K562 (cell line): ENCODE results near the gene TBXAS1. TPM values are rescaled to one million over a fixed set of nuclear protein-coding genes. Genes with fewer than 3 reads are reported as not detected.

Experiments
- CSDE1 ChIP-seq, 2 experiments: fragments of 450-650 bp; IDR thresholded peaks; 2 replicates each; pipeline ENCODE4 v1.6.1; 2016; ENCODE audit warnings: mild to moderate bottlenecking in 1 of 2
- HOXB6 ChIP-seq: fragments of 250-450 bp; sonication (Bioruptor Pico); IDR thresholded peaks from 2 replicates; pipeline ENCODE4 v1.5.1; 2022; ENCODE audit warnings: mild to moderate bottlenecking, borderline replicate concordance
- TRIM25 ChIP-seq: fragments of 450-650 bp; IDR thresholded peaks from 2 replicates; pipeline ENCODE4 v1.7.0; 2016; ENCODE audit warnings: borderline replicate concordance
- ZBTB33 ChIP-seq: sonication (generic); formaldehyde crosslinking; IDR thresholded peaks from 2 replicates; pipeline ENCODE4 v1.8.1; 2023; ENCODE audit warnings: mild to moderate bottlenecking, missing genetic modification reagents
- ZNF134 ChIP-seq: fragments of 250-450 bp; sonication (Bioruptor Pico); conservative IDR thresholded peaks from 2 replicates; pipeline ENCODE4 v1.4.0; 2020
- ZNF165 ChIP-seq: fragments of 250-450 bp; sonication (Bioruptor Pico); IDR thresholded peaks from 2 replicates; pipeline ENCODE4 v1.4.0; 2020; ENCODE audit warnings: borderline replicate concordance
- ZNF212 ChIP-seq: fragments of 450-650 bp; formaldehyde crosslinking; IDR thresholded peaks from 2 replicates; pipeline ENCODE4 v1.4.0; 2020; ENCODE audit warnings: mild to moderate bottlenecking
- polyA plus RNA-seq, 8 experiments: library from polyadenylated mRNA; depleted of rRNA in 4 of 8; stranded (reverse) in 5 of 8; unstranded in 3 of 8; fragments of >200 nt; fragmentation: Nextera tagmentation in 2 of 8; fragmentation: Illumina TruSeq in 1 of 8; extraction: Ambion mirVana in 2 of 8; extraction: Trizol in 1 of 8; gene quantifications; 2 replicates each; pipeline versions ENCODE4 v1.2.1 to v1.2.3, GENCODE V29; 2011 to 2014; ENCODE audit warnings: inconsistent platforms in 1 of 8, missing spikeins in 1 of 8
- total RNA-seq, 7 experiments: library from RNA; depleted of rRNA in 6 of 7; stranded (reverse); fragments of >200 nt in 6 of 7; fragmentation: Illumina TruSeq in 2 of 7; extraction: Trizol in 2 of 7; gene quantifications; 2 replicates each; pipeline versions ENCODE4 v1.2.1 to v1.2.3, GENCODE V29; 2011 to 2021; ENCODE audit warnings: low replicate concordance in 1 of 7
- TF ChIP-seq, protein P1 (sequence below): fragments of 150-350 bp; IDR thresholded peaks from 2 replicates; pipeline ENCODE4 v1.6.1; 2014; ENCODE audit warnings: low read depth, mild to moderate bottlenecking, low read length, borderline replicate concordance

Gene TBXAS1
- total and polyA plus RNA-seq, 9 of the 15 experiments (the other 6 are each of a cell fraction or from before 2014, with no cell fraction given): 1.1 to 8.3 (median 1.9) TPM

- TF ChIP-seq TRIM25: no peak
- no peak for TF ChIP-seq ZNF134 (CRISPR knock-in tag)
- no peak for TF ChIP-seq ZNF212 (CRISPR knock-in tag)
- no peak for TF ChIP-seq CSDE1 (IDR thresholded peaks at IDR 0.05)
- no peak for TF ChIP-seq ZNF165
- TF ChIP-seq, protein P1, sequence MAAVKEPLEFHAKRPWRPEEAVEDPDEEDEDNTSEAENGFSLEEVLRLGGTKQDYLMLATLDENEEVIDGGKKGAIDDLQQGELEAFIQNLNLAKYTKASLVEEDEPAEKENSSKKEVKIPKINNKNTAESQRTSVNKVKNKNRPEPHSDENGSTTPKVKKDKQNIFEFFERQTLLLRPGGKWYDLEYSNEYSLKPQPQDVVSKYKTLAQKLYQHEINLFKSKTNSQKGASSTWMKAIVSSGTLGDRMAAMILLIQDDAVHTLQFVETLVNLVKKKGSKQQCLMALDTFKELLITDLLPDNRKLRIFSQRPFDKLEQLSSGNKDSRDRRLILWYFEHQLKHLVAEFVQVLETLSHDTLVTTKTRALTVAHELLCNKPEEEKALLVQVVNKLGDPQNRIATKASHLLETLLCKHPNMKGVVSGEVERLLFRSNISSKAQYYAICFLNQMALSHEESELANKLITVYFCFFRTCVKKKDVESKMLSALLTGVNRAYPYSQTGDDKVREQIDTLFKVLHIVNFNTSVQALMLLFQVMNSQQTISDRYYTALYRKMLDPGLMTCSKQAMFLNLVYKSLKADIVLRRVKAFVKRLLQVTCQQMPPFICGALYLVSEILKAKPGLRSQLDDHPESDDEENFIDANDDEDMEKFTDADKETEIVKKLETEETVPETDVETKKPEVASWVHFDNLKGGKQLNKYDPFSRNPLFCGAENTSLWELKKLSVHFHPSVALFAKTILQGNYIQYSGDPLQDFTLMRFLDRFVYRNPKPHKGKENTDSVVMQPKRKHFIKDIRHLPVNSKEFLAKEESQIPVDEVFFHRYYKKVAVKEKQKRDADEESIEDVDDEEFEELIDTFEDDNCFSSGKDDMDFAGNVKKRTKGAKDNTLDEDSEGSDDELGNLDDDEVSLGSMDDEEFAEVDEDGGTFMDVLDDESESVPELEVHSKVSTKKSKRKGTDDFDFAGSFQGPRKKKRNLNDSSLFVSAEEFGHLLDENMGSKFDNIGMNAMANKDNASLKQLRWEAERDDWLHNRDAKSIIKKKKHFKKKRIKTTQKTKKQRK: no peak
- TF ChIP-seq HOXB6 (CRISPR knock-in tag): no peak
- 0 out of 2 replicates have a peak, but pooled peaks have one; percentile 27 for TF ChIP-seq ZBTB33 (CRISPR knock-in tag)
- TF ChIP-seq, all 486 proteins: peak for 3
Measured at GRCh38 chr7:139866047-139866837, 37.2 kb downstream of the TBXAS1 start (continued).
